KOPT-K1 (cell line): ENCODE measurements around the gene PPP2R3B.
"Not testable (repeated sequence)": the region's sequence is repeated elsewhere in the genome, so short reads cannot be mapped to it uniquely, and the experiment has no call there.

ENCODE experiments used
- H3K27ac ChIP-seq: fragments of 200-600 bp; sonication (generic); 2 replicates; pipeline ENCODE4 v1.5.1; 2016; ENCODE audit warnings: antibody characterized with exemption, mild to moderate bottlenecking, low read depth, low read length; ENCODE audit not compliant: poor library complexity, severe bottlenecking
- H3K36me3 ChIP-seq: fragments of 200-600 bp; sonication (generic); 2 replicates; pipeline ENCODE4 v1.5.1; 2017; ENCODE audit warnings: antibody characterized with exemption, mild to moderate bottlenecking, low read length, moderate library complexity; ENCODE audit not compliant: insufficient read depth
- H3K9me3 ChIP-seq: fragments of 200-600 bp; sonication (generic); 2 replicates; pipeline ENCODE4 v1.5.1; 2017; ENCODE audit warnings: antibody characterized with exemption, low read length, mild to moderate bottlenecking; ENCODE audit not compliant: insufficient read depth, poor library complexity, severe bottlenecking

PPP2R3B gene

DNA sequence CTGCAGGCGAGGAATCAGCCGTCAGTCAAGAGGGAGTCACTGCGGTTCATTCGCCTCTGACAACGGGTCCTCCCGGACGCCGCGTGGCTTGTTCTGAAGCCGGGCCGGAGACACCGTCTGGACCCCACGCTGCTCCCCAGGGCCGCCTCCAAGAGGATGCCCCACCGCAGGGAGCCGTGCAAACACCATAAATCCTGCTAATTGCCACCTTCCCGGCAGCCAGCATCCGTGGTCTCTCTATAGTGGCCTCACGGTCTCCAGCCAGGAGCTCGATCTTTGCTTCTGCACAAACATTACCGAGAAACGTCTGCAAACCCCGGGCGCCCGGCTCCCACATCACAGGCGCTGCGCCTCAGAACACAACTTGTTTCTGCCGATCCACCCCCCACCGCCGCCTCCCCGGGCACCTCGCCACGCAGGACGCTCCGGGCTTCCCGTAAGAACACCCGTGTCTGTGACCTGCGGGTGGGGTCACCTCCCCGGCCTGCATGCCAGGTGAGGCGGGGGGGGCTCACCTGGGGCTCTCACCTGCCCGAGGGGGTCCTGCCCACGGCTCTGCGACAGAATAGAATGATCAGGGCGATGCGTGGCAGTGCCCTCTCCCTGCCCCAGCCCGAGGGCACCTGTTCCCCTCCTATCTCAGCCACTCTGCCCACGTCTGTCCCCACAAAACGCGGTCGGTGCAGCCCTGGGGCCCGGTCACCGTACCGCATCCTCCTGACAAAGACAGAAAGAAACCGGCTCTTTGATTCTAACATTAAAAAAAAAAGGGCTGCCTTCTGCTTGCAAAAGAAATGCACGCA is 32.4 kb upstream of the PPP2R3B start:
- Histone ChIP-seq H3K27ac (no peak overlapping the region), H3K9me3 (no peaks in the 10 kb centered on the region), H3K36me3 (no peaks in the 10 kb centered on the region)

GRCh38 chrX:415498-415897 is 28.8 kb upstream of the PPP2R3B start:
- not testable (repeated sequence) for H3K9me3 ChIP-seq, H3K27ac ChIP-seq, H3K36me3 ChIP-seq

DNA sequence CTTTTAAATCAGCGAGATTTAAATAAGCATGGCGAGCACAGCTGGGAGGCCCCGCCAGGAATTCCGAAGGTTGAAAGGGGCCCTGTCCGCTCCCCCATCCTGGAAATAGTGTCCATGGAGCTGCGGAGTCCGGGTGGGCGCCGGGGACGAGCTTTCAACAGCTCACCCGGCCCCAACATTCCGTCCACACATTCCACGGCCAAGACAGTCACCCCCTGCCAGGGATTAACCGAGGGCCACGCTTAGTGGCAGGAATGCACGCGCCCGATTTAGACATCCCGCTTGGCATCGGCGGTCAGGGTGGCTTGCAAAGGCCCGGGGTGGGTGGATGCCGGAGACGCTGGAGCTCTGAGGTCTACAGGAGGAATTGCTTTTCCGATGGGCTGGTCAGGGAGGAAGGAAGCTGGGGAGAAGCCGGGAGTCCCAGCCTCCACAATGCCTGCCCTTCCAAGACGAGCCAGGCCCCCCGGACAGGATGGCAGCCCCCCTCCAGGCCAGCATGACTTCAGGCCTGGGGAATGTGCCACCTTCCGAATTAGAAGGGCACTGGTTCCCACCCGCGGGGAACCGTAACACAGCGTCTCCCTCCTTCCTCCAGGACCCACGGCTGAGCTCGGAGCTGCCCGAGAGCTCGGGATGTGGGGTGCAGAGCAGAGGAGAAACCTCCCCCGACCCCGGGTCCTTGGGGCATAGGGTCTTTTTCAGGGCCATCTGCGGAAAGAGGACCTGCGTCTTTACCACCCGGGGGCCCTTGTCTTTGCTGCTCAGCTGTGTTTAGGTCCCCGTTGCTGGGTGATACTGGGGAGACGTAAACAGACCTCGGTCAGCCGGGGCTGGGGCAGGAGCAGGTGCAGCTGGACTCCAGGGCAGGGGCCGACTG is 26.9 kb upstream of the PPP2R3B start:
- peaks cover 10% of the 10 kb centered on the region for H3K9me3 ChIP-seq
- H3K36me3 ChIP-seq = no peaks in the 10 kb centered on the region
- no peak overlapping the region for H3K27ac ChIP-seq

GRCh38 chrX:410296-410695 is 23.6 kb upstream of the PPP2R3B start:
- Histone ChIP-seq H3K36me3 (no peaks in the 10 kb centered on the region), H3K27ac (no peak overlapping the region), H3K9me3 (peaks cover 15% of the 10 kb centered on the region)

DNA sequence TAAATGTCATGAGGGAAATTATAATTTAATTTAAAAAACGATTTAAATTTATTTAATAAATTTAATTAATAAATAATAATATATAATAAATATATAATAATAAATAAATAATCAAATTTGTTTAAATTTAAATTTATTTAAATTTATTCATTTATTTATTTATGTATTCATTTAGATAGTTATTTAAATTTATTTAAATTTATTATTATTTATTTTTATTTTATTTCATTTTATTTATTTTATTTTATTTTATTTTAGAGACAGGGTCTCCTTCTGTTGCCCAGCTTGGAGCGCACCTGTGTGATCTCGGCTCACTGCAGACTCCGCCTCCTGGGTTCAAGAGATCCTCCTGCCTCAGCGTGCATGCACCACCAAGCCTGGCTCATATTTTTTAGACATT is 18.4 kb upstream of the PPP2R3B start:
- H3K27ac ChIP-seq = no peak overlapping the region
- no peaks in the 10 kb centered on the region for H3K36me3 ChIP-seq
- peaks cover 15% of the 10 kb centered on the region for H3K9me3 ChIP-seq

DNA sequence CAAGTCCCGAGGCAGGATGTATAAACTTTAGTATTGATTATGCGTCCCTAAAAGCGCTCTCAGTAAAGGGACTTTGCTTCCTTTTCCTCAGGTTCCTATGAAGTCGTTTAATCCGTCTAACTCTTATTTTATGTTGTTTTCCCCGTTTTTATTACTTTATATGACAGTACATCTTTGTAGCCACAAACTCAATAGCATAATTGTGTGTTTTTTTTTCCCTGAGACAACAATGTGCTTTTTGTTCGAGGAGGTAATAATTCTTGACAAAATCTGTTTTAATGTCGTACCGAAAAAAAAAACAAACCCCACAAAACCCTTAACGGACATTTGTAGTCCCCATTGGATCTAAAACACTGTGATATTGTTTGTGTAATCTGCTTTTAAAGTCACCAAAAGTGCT is 17.9 kb upstream of the PPP2R3B start:
- H3K9me3 ChIP-seq = peaks cover 15% of the 10 kb centered on the region

DNA sequence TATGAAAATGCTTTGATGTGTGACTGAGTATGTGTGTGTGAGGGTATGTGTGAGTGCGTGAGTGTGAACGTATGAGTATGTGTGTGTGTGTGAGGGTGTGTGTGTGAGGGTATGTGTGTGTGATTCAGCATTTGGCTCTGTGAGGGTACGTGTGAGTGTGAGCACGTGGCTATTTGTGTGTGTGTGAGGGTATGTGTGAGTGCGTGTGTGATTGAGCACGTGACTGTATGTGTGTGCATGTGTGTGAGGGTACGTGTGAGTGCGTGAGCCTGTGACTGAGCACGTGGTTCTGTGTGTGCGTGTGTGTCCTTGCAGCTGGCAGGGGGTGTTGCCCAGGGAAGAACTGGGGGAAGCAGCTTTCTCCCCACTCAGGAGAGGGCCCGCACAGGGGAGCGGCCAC is 16.1 kb upstream of the PPP2R3B start:
- Histone ChIP-seq H3K36me3 (no peaks in the 10 kb centered on the region), H3K27ac (no peak overlapping the region), H3K9me3 (no peaks in the 10 kb centered on the region)

More for the DNA sequence above, 17.9 kb upstream of the PPP2R3B start:
- H3K36me3 ChIP-seq = no peaks in the 10 kb centered on the region
- no peak overlapping the region for H3K27ac ChIP-seq

DNA sequence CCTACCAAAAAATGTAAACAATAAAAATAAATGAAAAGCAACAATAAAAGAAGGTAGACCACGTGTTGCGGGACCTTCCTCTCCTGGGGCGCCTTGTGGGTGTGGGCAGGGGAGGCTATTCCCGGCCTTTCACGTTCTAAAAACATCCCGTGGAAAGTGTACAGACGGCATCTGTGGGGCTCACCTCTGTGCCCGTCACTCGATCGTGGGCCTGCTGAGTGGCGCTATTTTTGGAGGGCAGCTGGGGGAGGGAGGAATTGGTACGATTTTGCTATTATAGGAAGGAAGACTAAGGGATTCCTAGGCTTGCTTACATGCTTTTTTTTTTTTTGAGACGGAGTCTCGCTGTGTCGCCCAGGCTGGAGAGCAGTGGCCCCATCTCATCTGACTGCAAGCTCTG is 13.6 kb upstream of the PPP2R3B start:
- Histone ChIP-seq H3K27ac (no peak overlapping the region), H3K9me3 (no peaks in the 10 kb centered on the region), H3K36me3 (no peaks in the 10 kb centered on the region)

DNA sequence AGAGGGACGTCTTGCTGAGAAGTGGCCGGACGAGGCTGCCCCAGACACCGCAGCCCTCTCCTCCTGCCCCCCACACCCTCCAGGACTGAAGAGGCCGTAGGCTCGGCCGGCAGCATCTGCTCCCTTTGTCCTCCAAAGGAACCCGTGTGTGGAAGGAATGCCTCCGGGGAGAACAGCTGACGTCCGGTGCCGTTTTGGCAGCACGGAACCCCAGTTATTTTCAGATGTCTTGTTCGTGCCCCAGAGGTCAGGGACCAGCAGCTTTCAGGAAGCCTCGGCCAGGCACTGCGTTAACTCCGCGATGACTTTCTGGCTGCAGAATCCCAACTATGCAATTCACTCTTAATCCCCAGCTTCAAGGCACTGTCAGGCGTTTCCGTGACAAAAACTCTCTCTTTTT is 10.9 kb upstream of the PPP2R3B start:
- no peaks in the 10 kb centered on the region for H3K9me3 ChIP-seq
- H3K27ac ChIP-seq = no peak overlapping the region
- H3K36me3 ChIP-seq = no peaks in the 10 kb centered on the region

GRCh38 chrX:394830-395229 is 8.1 kb upstream of the PPP2R3B start:
- Histone ChIP-seq H3K36me3 (no peaks in the 10 kb centered on the region), H3K9me3 (no peaks in the 10 kb centered on the region), H3K27ac (no peak overlapping the region)

DNA sequence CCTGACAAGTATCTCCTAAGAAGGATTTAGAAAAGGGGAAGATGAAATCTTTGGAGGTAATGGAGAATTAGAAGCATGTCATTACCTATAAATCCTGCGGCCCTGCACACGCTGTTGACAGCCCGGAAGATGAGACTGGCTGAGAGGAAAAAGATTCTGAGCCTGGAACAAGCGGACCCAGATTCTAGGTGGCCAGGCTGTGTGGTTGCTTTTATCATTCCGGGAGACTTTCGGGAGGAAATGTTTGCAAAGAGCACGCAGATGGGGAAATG is 5.8 kb upstream of the PPP2R3B start:
- Histone ChIP-seq H3K36me3 (no peaks in the 10 kb centered on the region), H3K9me3 (no peaks in the 10 kb centered on the region), H3K27ac (no peak overlapping the region)

GRCh38 chrX:391717-392574 is 5.2 kb upstream of the PPP2R3B start:
- H3K27ac ChIP-seq = no peak overlapping the region

GRCh38 chrX:390459-390858 is 3.8 kb upstream of the PPP2R3B start:
- no peaks in the 10 kb centered on the region for H3K36me3 ChIP-seq
- no peak overlapping the region for H3K27ac ChIP-seq
- no peaks in the 10 kb centered on the region for H3K9me3 ChIP-seq

More at GRCh38 chrX:391717-392574, 5.2 kb upstream of the PPP2R3B start:
- Histone ChIP-seq H3K9me3 (no peaks in the 10 kb centered on the region), H3K36me3 (no peaks in the 10 kb centered on the region)

GRCh38 chrX:389021-389441 is 2.3 kb upstream of the PPP2R3B start:
- H3K9me3 ChIP-seq = no peaks in the 10 kb centered on the region
- H3K27ac ChIP-seq = no peak overlapping the region
- peaks cover 9% of the 10 kb centered on the region; the same call in 1 of the 2 replicates for H3K36me3 ChIP-seq

- Histone ChIP-seq H3K36me3 (peaks cover 15% of the 10 kb centered on the region), H3K27ac (peak overlapping the region; percentile 95), H3K9me3 (no peaks in the 10 kb centered on the region)
Observed at GRCh38 chrX:387729-388128, 1.0 kb upstream of the PPP2R3B start.
